Sigmoid colon (tissue), 7 donors: ENCODE results near the gene TMEM74B. TPM values are rescaled to one million over a fixed set of nuclear protein-coding genes. Genes with fewer than 3 reads are reported as not detected.

Experiments used
- DNase-seq: peaks from one replicate; pipeline ENCODE4 v3.0.0-alpha.2; 2019
- H3K27ac ChIP-seq, 4 donors: fragments of 200-600 bp; sonication (generic); one replicate each; pipeline ENCODE4 v1.5.1; 2016 to 2019; ENCODE audit warnings: mild to moderate bottlenecking in 1 of 4
- H3K27me3 ChIP-seq, 3 donors: fragments of 200-600 bp; sonication (generic); one replicate each; pipeline ENCODE4 v1.5.1; 2019; ENCODE audit warnings: mild to moderate bottlenecking in 1 of 3
- H3K36me3 ChIP-seq, 4 donors: fragments of 200-600 bp; sonication (generic); one replicate each; pipeline ENCODE4 v1.5.1; 2016 to 2019
- H3K4me1 ChIP-seq, 4 donors: fragments of 200-600 bp; sonication (generic); one replicate each; pipeline ENCODE4 v1.5.1; 2017 to 2019
- H3K4me3 ChIP-seq, 4 donors: fragments of 200-600 bp; sonication (generic); one replicate each; pipeline ENCODE4 v1.5.1; 2017 to 2019; ENCODE audit warnings: mild to moderate bottlenecking in 2 of 4, moderate library complexity in 1 of 4
- H3K9me3 ChIP-seq, 4 donors: fragments of 200-600 bp in 3 of 4; sonication (generic) in 3 of 4; one replicate each; pipeline versions ENCODE4 v1.5.1 to v1.6.1; 2013 to 2019
- EP300 ChIP-seq, 4 donors: sonication (generic); formaldehyde crosslinking; IDR thresholded peaks; one replicate each; pipeline ENCODE4 v1.6.1; 2017; ENCODE audit warnings: antibody characterized with exemption in 4 of 4
- POLR2A ChIP-seq, 2 donors: fragments of 450-650 bp; IDR thresholded peaks; one replicate each; pipeline ENCODE4 v1.6.1; 2016; ENCODE audit warnings: antibody characterized with exemption in 2 of 2, mild to moderate bottlenecking in 2 of 2, moderate library complexity in 2 of 2
- POLR2AphosphoS5 ChIP-seq, 4 donors: sonication (generic); formaldehyde crosslinking; IDR thresholded peaks; one replicate each; pipeline ENCODE4 v1.6.1; 2017; ENCODE audit warnings: antibody characterized with exemption in 4 of 4
- WGBS, 2 donors: extraction: QIAGEN DNeasy Blood & Tissue Kit; methylation state at CpG; one replicate each; pipeline ENCODE4 v1.1.7; 2013; 5-methylcytosine and 5-hydroxymethylcytosine counted together
- intact Hi-C: fragments of 100-400 bp; cut with DNase I; formaldehyde crosslinking; loops from one replicate; pipeline ENCODE4 v1.15.1; 2023
- polyA plus RNA-seq, 3 donors: library from polyadenylated mRNA; stranded (reverse); fragments of 200-250 nt; gene quantifications; one replicate each; pipeline ENCODE4 v1.2.3, GENCODE V29; 2013
- total RNA-seq, 4 donors: library from RNA; depleted of rRNA; stranded (reverse); fragments of >200 nt; gene quantifications; one replicate each; pipeline ENCODE4 v1.1.0, GENCODE V29; 2016
- TF ChIP-seq, protein P1 (sequence below), 4 experiments: fragments of 450-650 bp in 3 of 4; fragments of 200-600 bp in 1 of 4; IDR thresholded peaks; one replicate each; pipeline ENCODE4 v1.5.1; 2016 to 2019; ENCODE audit warnings: antibody characterized with exemption in 4 of 4, mild to moderate bottlenecking in 3 of 4, moderate library complexity in 2 of 4
- donor health status: healthy with polysubstance abuse.
- donor health status: Bipolar disorder and iron deficiency.
- donor health status: healthy.

The TMEM74B gene
- total and polyA plus RNA-seq, 7 donors: 0.33 to 2.9 TPM; not detected in 5

- no peaks in the 10 kb centered on the region for H3K9me3 ChIP-seq
- H3K4me1 ChIP-seq: peaks cover 0 to 16% (median 14%) of the 10 kb centered on the region in 4 donors
- H3K4me3 ChIP-seq: no peak overlapping the region
- WGBS, 2 donors: 90 to 97% methylated on average over 1 of the region's 1 CpG
- H3K36me3 ChIP-seq: no peaks in the 10 kb centered on the region
- TF ChIP-seq POLR2A (IDR thresholded peaks at IDR 0.05): no peak
- no peak overlapping the region for H3K27ac ChIP-seq
- intact Hi-C loops: no loop called here
- DNase-seq: no peak
- peaks cover 26 to 40% (median 30%) of the 10 kb centered on the region in 3 donors for H3K27me3 ChIP-seq
Measured at GRCh38 chr20:1188347-1188746, 3.6 kb upstream of the TMEM74B start.

DNA sequence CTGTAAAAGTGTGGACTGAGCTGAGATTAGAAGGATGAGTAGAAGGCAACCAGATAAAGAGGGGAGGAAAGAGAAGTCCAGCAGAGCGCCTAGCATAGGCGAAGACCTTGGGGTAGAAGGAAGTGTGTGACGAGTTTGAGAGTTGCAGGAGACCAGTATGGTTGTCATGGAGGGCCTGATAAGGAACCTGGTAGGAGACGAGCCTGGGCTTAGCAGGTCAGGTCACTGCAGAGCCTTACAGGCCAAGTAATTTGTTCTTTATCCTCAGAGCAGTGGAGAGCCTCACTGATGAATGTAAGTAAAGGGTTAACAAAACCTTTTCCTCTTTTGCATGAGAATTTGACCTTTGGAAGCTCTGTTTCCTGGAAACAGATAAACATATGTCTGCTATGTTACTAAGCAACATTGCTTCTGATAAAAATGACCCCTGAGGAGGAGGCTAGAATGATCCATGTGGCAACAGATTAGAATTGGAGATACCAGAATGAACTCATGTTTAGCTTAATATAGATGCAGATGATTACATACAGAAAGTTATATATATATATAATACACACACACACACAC, 2.9 kb upstream of the TMEM74B start:
- Histone ChIP-seq H3K27me3 (peaks cover 26 to 43% (median 30%) of the 10 kb centered on the region in 3 donors), H3K27ac (no peak overlapping the region), H3K4me1 (peaks cover 0 to 16% (median 14%) of the 10 kb centered on the region in 4 donors), H3K9me3 (no peaks in the 10 kb centered on the region), H3K4me3 (no peak overlapping the region), H3K36me3 (no peaks in the 10 kb centered on the region)
- 49 to 57% methylated on average over 4 of the region's 4 CpGs for WGBS, 2 donors
- intact Hi-C loops: no loop called here
- no peak for DNase-seq
- TF ChIP-seq POLR2AphosphoS5 (IDR thresholded peaks at IDR 0.05): no peak
- TF ChIP-seq, protein P1, sequence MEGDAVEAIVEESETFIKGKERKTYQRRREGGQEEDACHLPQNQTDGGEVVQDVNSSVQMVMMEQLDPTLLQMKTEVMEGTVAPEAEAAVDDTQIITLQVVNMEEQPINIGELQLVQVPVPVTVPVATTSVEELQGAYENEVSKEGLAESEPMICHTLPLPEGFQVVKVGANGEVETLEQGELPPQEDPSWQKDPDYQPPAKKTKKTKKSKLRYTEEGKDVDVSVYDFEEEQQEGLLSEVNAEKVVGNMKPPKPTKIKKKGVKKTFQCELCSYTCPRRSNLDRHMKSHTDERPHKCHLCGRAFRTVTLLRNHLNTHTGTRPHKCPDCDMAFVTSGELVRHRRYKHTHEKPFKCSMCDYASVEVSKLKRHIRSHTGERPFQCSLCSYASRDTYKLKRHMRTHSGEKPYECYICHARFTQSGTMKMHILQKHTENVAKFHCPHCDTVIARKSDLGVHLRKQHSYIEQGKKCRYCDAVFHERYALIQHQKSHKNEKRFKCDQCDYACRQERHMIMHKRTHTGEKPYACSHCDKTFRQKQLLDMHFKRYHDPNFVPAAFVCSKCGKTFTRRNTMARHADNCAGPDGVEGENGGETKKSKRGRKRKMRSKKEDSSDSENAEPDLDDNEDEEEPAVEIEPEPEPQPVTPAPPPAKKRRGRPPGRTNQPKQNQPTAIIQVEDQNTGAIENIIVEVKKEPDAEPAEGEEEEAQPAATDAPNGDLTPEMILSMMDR (IDR thresholded peaks at IDR 0.05): no peak
- no peak for TF ChIP-seq EP300 (IDR thresholded peaks at IDR 0.05)
- TF ChIP-seq POLR2A (IDR thresholded peaks at IDR 0.05): no peak

DNA sequence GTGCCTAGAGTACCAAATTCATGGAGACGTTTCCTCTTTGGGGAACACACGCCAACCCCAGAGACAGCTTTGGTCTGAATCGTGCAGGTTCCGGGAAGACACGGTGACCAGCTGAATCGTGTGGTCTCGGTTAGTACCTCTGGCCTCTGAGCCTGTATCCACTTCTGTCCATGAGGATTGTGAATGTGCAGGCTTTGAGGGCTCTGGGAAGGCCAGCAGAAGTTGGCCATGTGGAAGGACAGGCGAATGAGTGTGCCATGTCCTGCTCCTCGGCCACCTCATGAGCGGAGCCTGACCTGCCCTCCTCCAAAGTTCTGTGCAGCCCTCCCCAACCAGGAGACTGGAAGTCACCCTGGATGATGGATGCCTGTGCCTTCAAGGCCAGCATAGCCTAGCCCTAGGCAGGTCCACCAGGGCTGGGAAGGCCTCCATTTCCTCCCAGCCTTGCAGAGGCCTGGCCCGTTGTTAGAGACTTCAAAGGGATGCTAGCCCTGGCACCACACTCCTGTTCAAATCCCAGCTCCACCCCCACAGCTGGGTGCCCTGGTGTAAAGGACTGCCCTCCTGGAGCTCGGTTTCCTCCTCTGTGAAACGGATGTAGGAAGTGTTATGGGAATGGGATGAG, 1.7 kb upstream of the TMEM74B start:
- Histone ChIP-seq H3K27me3 (peaks cover 26 to 43% (median 30%) of the 10 kb centered on the region in 3 donors), H3K9me3 (no peaks in the 10 kb centered on the region), H3K27ac (no peak overlapping the region), H3K36me3 (no peaks in the 10 kb centered on the region), H3K4me1 (peaks cover 0 to 16% (median 14%) of the 10 kb centered on the region in 4 donors), H3K4me3 (no peak overlapping the region)
- TF ChIP-seq, protein P1 (IDR thresholded peaks at IDR 0.05): no peak
- no peak for TF ChIP-seq POLR2AphosphoS5 (IDR thresholded peaks at IDR 0.05)
- TF ChIP-seq POLR2A (IDR thresholded peaks at IDR 0.05): no peak
- DNase-seq: no peak
- WGBS, 2 donors: 75 to 84% methylated on average over 13 of the region's 13 CpGs
- intact Hi-C loops: no loop called here

GRCh38 chr20:1185790-1186334, 1.1 kb upstream of the TMEM74B start:
- DNase-seq: no peak
- Histone ChIP-seq H3K27ac (no peak overlapping the region), H3K4me1 (peaks cover 0 to 16% (median 14%) of the 10 kb centered on the region in 4 donors), H3K27me3 (peaks cover 26 to 43% (median 30%) of the 10 kb centered on the region in 3 donors), H3K36me3 (no peaks in the 10 kb centered on the region), H3K4me3 (peak overlapping the region in 3 of 4 donors; percentile 29 to 46 (median 44)), H3K9me3 (no peaks in the 10 kb centered on the region)
- 4 to 11% methylated on average over 20 of the region's 20 CpGs for WGBS, 2 donors
- TF ChIP-seq, protein P1 (IDR thresholded peaks at IDR 0.05): peak in 1 of 4 experiments; percentile 8
- no peak for TF ChIP-seq EP300 (IDR thresholded peaks at IDR 0.05)
- intact Hi-C loops: no loop called here

- Histone ChIP-seq H3K9me3 (no peaks in the 10 kb centered on the region), H3K4me3 (peak overlapping the region in 3 of 4 donors; percentile 29 to 46 (median 44)), H3K36me3 (no peaks in the 10 kb centered on the region), H3K27me3 (peaks cover 26 to 43% (median 30%) of the 10 kb centered on the region in 3 donors), H3K4me1 (peaks cover 0 to 16% (median 14%) of the 10 kb centered on the region in 4 donors), H3K27ac (no peak overlapping the region)
- WGBS, 2 donors: 1% methylated on average over 54 of the region's 54 CpGs
- intact Hi-C loops: no loop called here
- TF ChIP-seq, protein P1 (IDR thresholded peaks at IDR 0.05): no peak
- TF ChIP-seq POLR2A (IDR thresholded peaks at IDR 0.05): no peak
- TF ChIP-seq EP300 (IDR thresholded peaks at IDR 0.05): no peak
- no peak for TF ChIP-seq POLR2AphosphoS5 (IDR thresholded peaks at IDR 0.05)
- no peak for DNase-seq
Measured at GRCh38 chr20:1185316-1185741, 548 bp upstream of the TMEM74B start.
